Activated T-cell treated with anti-CD3 and anti-CD28 coated beads for 4 hours (primary cell): ENCODE data around the gene VPS8.

Experiments
- DNase-seq: peaks from one replicate; pipeline ENCODE4 v3.0.0-alpha.2; 2020

VPS8 gene

GRCh38 chr3:184783319-184783718 lies 28.6 kb upstream of the VPS8 start:
- no peak for DNase-seq

- DNase-seq, result no peak
These were observed 27.1 kb upstream of the VPS8 start for GRCh38 chr3:184784731-184785500.

- DNase-seq, result no peak
These were observed 26.1 kb upstream of the VPS8 start for GRCh38 chr3:184785890-184786279.

- no peak for DNase-seq
These were observed 25.6 kb upstream of the VPS8 start for GRCh38 chr3:184786280-184786941.

GRCh38 chr3:184788751-184789150 lies 23.2 kb upstream of the VPS8 start:
- no peak for DNase-seq

- no peak for DNase-seq
These were observed 22.5 kb upstream of the VPS8 start for GRCh38 chr3:184789314-184789998.

- DNase-seq, result no peak
These were observed 20.8 kb upstream of the VPS8 start for GRCh38 chr3:184791171-184791570.

GRCh38 chr3:184795522-184796190 lies 16.3 kb upstream of the VPS8 start:
- DNase-seq, result no peak

GRCh38 chr3:184796551-184796950 lies 15.4 kb upstream of the VPS8 start:
- no peak for DNase-seq

- DNase-seq, result no peak
These were observed 15.0 kb upstream of the VPS8 start for GRCh38 chr3:184796954-184797353.

GRCh38 chr3:184798120-184798519 lies 13.8 kb upstream of the VPS8 start:
- no peak for DNase-seq

- no peak for DNase-seq
These were observed 11.5 kb upstream of the VPS8 start for GRCh38 chr3:184800349-184800930.

- no peak for DNase-seq
These were observed 10.7 kb upstream of the VPS8 start for GRCh38 chr3:184801241-184801785.

- no peak for DNase-seq
These were observed 9.8 kb upstream of the VPS8 start for GRCh38 chr3:184802150-184802549.

- no peak for DNase-seq
These were observed 7.2 kb upstream of the VPS8 start for GRCh38 chr3:184804801-184805200.

GRCh38 chr3:184805351-184806038 lies 6.5 kb upstream of the VPS8 start:
- no peak for DNase-seq

- DNase-seq, result no peak
These were observed 5.2 kb upstream of the VPS8 start for GRCh38 chr3:184806567-184807271.

- DNase-seq, result no peak
These were observed 4.4 kb upstream of the VPS8 start for GRCh38 chr3:184807549-184807948.

GRCh38 chr3:184808021-184808420 lies 3.9 kb upstream of the VPS8 start:
- DNase-seq, result no peak

- no peak for DNase-seq
These were observed 1.8 kb upstream of the VPS8 start for GRCh38 chr3:184810146-184810545.

GRCh38 chr3:184811034-184811433 lies 932 bp upstream of the VPS8 start:
- no peak for DNase-seq

- DNase-seq, result no peak
These were observed 335 bp upstream of the VPS8 start for GRCh38 chr3:184811663-184811998.
